Naive thymus-derived CD4-positive, alpha-beta T cell (primary cell): ENCODE measurements around the gene GRK5. TPM values are rescaled to one million over a fixed set of nuclear protein-coding genes. Genes with fewer than 3 reads are reported as not detected.

Experiments used
- ATAC-seq: fragments of 150-1000 bp; cut with Tn5 transposase; 2 replicates; pipeline ENCODE4 v1.10.0; 2021; ENCODE audit warnings: mild to moderate bottlenecking, moderate library complexity
- CTCF ChIA-PET: fragments of 350-600 bp; sonication (Branson Sonifier 250); formaldehyde crosslinking; loops from one replicate; lab custom pipeline; 2021; ENCODE audit warnings: antibody characterized with exemption; lab: Charles Lee
- POLR2A ChIA-PET: fragments of 350-600 bp; sonication (Branson Sonifier 250); formaldehyde crosslinking; loops from one replicate; lab custom pipeline; 2021; ENCODE audit warnings: antibody characterized with exemption, inconsistent platforms; lab: Charles Lee
- DNase-seq, 9 donors: peaks; one replicate each; pipeline versions ENCODE4 v3.0.0 to v3.0.0-alpha.2; 2020 to 2022; ENCODE audit warnings: mixed read lengths in 1 of 9
- H3K27ac ChIP-seq: one replicate; pipeline ENCODE4 v1.7.0; 2013; ENCODE audit warnings: mild to moderate bottlenecking, low read depth, low read length, moderate library complexity
- H3K27me3 ChIP-seq, 2 donors: one replicate each; pipeline ENCODE4 v1.7.0; 2013; ENCODE audit warnings: low read length in 2 of 2, mild to moderate bottlenecking in 2 of 2, moderate library complexity in 2 of 2; ENCODE audit not compliant: control insufficient read depth in 2 of 2, insufficient read depth in 2 of 2
- H3K36me3 ChIP-seq, 3 experiments: 1 replicate in 2 of 3; 2 replicates in 1 of 3; pipeline ENCODE4 v1.7.0; 2013; ENCODE audit warnings: low read length in 3 of 3, mild to moderate bottlenecking in 3 of 3, moderate library complexity in 1 of 3; ENCODE audit not compliant: insufficient read depth in 3 of 3, control insufficient read depth in 2 of 3
- H3K4me1 ChIP-seq, 2 donors: one replicate each; pipeline ENCODE4 v1.7.0; 2013; ENCODE audit warnings: low read length in 2 of 2, mild to moderate bottlenecking in 2 of 2, moderate library complexity in 1 of 2; ENCODE audit not compliant: control insufficient read depth in 2 of 2, insufficient read depth in 2 of 2
- H3K4me3 ChIP-seq: 2 replicates; pipeline ENCODE4 v1.7.0; 2013; ENCODE audit warnings: mild to moderate bottlenecking, low read length
- H3K9me3 ChIP-seq, 3 experiments: 1 replicate in 2 of 3; 2 replicates in 1 of 3; pipeline ENCODE4 v1.7.0; 2013; ENCODE audit warnings: low read length in 3 of 3; ENCODE audit not compliant: control insufficient read depth in 2 of 3
- H3K27ac Mint-ChIP-seq, 9 donors: one replicate each; pipeline ENCODE4 v1.8.0; 2020 to 2022; ENCODE audit warnings: mixed read lengths in 9 of 9, mild to moderate bottlenecking in 8 of 9, moderate library complexity in 5 of 9, inconsistent platforms in 2 of 9
- H3K27me3 Mint-ChIP-seq, 5 donors: one replicate each; pipeline ENCODE4 v1.8.0; 2021 to 2022; ENCODE audit warnings: mixed read lengths in 5 of 5, mild to moderate bottlenecking in 1 of 5
- H3K36me3 Mint-ChIP-seq, 5 donors: one replicate each; pipeline ENCODE4 v1.8.0; 2020 to 2022; ENCODE audit warnings: mixed read lengths in 5 of 5, mild to moderate bottlenecking in 3 of 5, inconsistent platforms in 1 of 5
- H3K4me1 Mint-ChIP-seq, 7 donors: one replicate each; pipeline ENCODE4 v1.8.0; 2020 to 2022; ENCODE audit warnings: mixed read lengths in 7 of 7, mild to moderate bottlenecking in 3 of 7, inconsistent platforms in 1 of 7
- H3K4me3 Mint-ChIP-seq, 10 donors: one replicate each; pipeline ENCODE4 v1.8.0; 2020 to 2022; ENCODE audit warnings: mild to moderate bottlenecking in 10 of 10, mixed read lengths in 10 of 10, moderate library complexity in 6 of 10, inconsistent platforms in 2 of 10
- H3K9me3 Mint-ChIP-seq, 11 donors: one replicate each; pipeline ENCODE4 v1.8.0; 2020 to 2022; ENCODE audit warnings: mixed read lengths in 11 of 11, mild to moderate bottlenecking in 4 of 11, inconsistent platforms in 1 of 11, moderate library complexity in 1 of 11
- intact Hi-C, 2 donors: fragments of 100-400 bp; cut with micrococcal nuclease; formaldehyde crosslinking; loops; one replicate each; pipeline ENCODE4 v1.15.1; 2023
- polyA plus RNA-seq, 2 donors: library from polyadenylated mRNA; unstranded; fragments of 300-500 nt; fragmentation: Illumina TruSeq; gene quantifications; one replicate each; pipeline ENCODE4 v1.2.3, GENCODE V29; 2021
- total RNA-seq, 6 experiments: library from RNA in 5 of 6; stranded (reverse) in 5 of 6; gene quantifications; 1 replicate in 5 of 6; 2 replicates in 1 of 6; pipeline ENCODE4 v1.2.3 and lab custom pipeline; 2021 to 2026

GRK5 gene
- total and polyA plus RNA-seq, 7 experiments from 2014 or later: 16.4 to 45.2 (median 30.3) TPM

GRCh38 chr10:119312241-119312640 lies 104.9 kb downstream of the GRK5 start:
- intact Hi-C loops: no loop called here
- H3K9me3 ChIP-seq: no peaks in the 10 kb centered on the region

GRCh38 chr10:119313024-119313423 lies 105.7 kb downstream of the GRK5 start:
- Mint-ChIP-seq H3K27ac (peak overlapping the region in 6 of 9 donors; percentile 18 to 88 (median 48)), H3K9me3 (peaks cover 0 to 6% (median 0%) of the 10 kb centered on the region in 11 donors), H3K4me1 (peaks cover 42 to 81% (median 69%) of the 10 kb centered on the region in 7 donors), H3K36me3 (peaks cover 0 to 15% (median 0%) of the 10 kb centered on the region in 5 donors), H3K27me3 (peaks cover 0 to 7% (median 0%) of the 10 kb centered on the region in 5 donors), H3K4me3 (peak overlapping the region in 7 of 10 donors; percentile 5 to 82 (median 48))
- Histone ChIP-seq H3K27me3 (no peaks in the 10 kb centered on the region), H3K9me3 (no peaks in the 10 kb centered on the region), H3K36me3 (no peaks in the 10 kb centered on the region), H3K4me1 (peaks cover 35 to 36% of the 10 kb centered on the region in 2 donors), H3K27ac (no peak overlapping the region), H3K4me3 (no peak overlapping the region)
- no peak for ATAC-seq
- intact Hi-C loops: no loop called here
- no peak for DNase-seq
- POLR2A ChIA-PET: no interaction called here
- CTCF ChIA-PET: interaction anchor here (0.7 kb wide), 1 partner anchor 181 kb away, joined by 3 read pairs; no protein-coding TSS in a partner anchor

More at GRCh38 chr10:119312241-119312640, 104.9 kb downstream of the GRK5 start:
- no peak for ATAC-seq
- Mint-ChIP-seq H3K9me3 (peaks cover 0 to 6% (median 0%) of the 10 kb centered on the region in 11 donors), H3K36me3 (peaks cover 0 to 15% (median 0%) of the 10 kb centered on the region in 5 donors), H3K27me3 (peaks cover 0 to 7% (median 0%) of the 10 kb centered on the region in 5 donors), H3K4me1 (peaks cover 36 to 80% (median 66%) of the 10 kb centered on the region in 7 donors), H3K27ac (peak overlapping the region in 3 of 9 donors; percentile 41 to 63 (median 53)), H3K4me3 (peak overlapping the region in 4 of 10 donors; percentile 5 to 82 (median 52))
- H3K4me3 ChIP-seq: no peak overlapping the region
- H3K4me1 ChIP-seq: peaks cover 36 to 40% of the 10 kb centered on the region in 2 donors
- H3K27ac ChIP-seq: no peak overlapping the region
- no peaks in the 10 kb centered on the region for H3K36me3 ChIP-seq
- CTCF ChIA-PET: interaction anchor here (0.7 kb wide), 2 partner anchors 182 to 547 kb away, joined by 3 to 5 read pairs; no protein-coding TSS in a partner anchor
- DNase-seq: no peak
- no peaks in the 10 kb centered on the region for H3K27me3 ChIP-seq
- POLR2A ChIA-PET: interaction anchor here (0.6 kb wide), 1 partner anchor 111 kb away, joined by 3 read pairs; no protein-coding TSS in a partner anchor

- POLR2A ChIA-PET: no interaction called here
- H3K27ac Mint-ChIP-seq: peak overlapping the region in 2 of 9 donors; percentile 14 to 53
Observed at GRCh38 chr10:119313644-119314043, 106.3 kb downstream of the GRK5 start.

GRCh38 chr10:119314061-119314460 lies 106.7 kb downstream of the GRK5 start:
- H3K4me1 ChIP-seq: peaks cover 35 to 36% of the 10 kb centered on the region in 2 donors
- Mint-ChIP-seq H3K27ac (peak overlapping the region in 1 of 9 donors; percentile 53), H3K4me3 (no peak overlapping the region), H3K9me3 (peaks cover 0 to 6% (median 0%) of the 10 kb centered on the region in 11 donors), H3K36me3 (peaks cover 0 to 15% (median 0%) of the 10 kb centered on the region in 5 donors), H3K27me3 (peaks cover 0 to 7% (median 0%) of the 10 kb centered on the region in 5 donors), H3K4me1 (peaks cover 50 to 86% (median 72%) of the 10 kb centered on the region in 7 donors)
- H3K27me3 ChIP-seq: no peaks in the 10 kb centered on the region
- H3K27ac ChIP-seq: no peak overlapping the region
- intact Hi-C loops: no loop called here
- H3K9me3 ChIP-seq: no peaks in the 10 kb centered on the region
- ChIA-PET CTCF (no interaction called here), POLR2A (no interaction called here)
- H3K36me3 ChIP-seq: no peaks in the 10 kb centered on the region
- DNase-seq: no peak
- ATAC-seq: no peak
- no peak overlapping the region for H3K4me3 ChIP-seq

More at GRCh38 chr10:119313644-119314043, 106.3 kb downstream of the GRK5 start:
- ATAC-seq (peak; percentile 71), DNase-seq (peak in 2 of 9 donors; percentile 16 to 75)
- Histone ChIP-seq H3K27me3 (no peaks in the 10 kb centered on the region), H3K4me1 (peaks cover 35 to 36% of the 10 kb centered on the region in 2 donors), H3K27ac (no peak overlapping the region), H3K4me3 (no peak overlapping the region), H3K9me3 (no peaks in the 10 kb centered on the region), H3K36me3 (no peaks in the 10 kb centered on the region)
- Mint-ChIP-seq H3K27me3 (peaks cover 0 to 7% (median 0%) of the 10 kb centered on the region in 5 donors), H3K9me3 (peaks cover 0 to 6% (median 0%) of the 10 kb centered on the region in 11 donors), H3K36me3 (peaks cover 0 to 15% (median 0%) of the 10 kb centered on the region in 5 donors), H3K4me1 (peaks cover 46 to 83% (median 72%) of the 10 kb centered on the region in 7 donors), H3K4me3 (peak overlapping the region in 3 of 10 donors; percentile 21 to 82 (median 48))
- CTCF ChIA-PET: no interaction called here
- intact Hi-C loops: no loop called here

GRCh38 chr10:119314486-119314885 lies 107.1 kb downstream of the GRK5 start:
- Histone ChIP-seq H3K27ac (no peak overlapping the region), H3K36me3 (no peaks in the 10 kb centered on the region), H3K27me3 (no peaks in the 10 kb centered on the region), H3K9me3 (no peaks in the 10 kb centered on the region), H3K4me1 (peaks cover 35 to 36% of the 10 kb centered on the region in 2 donors), H3K4me3 (no peak overlapping the region)
- POLR2A ChIA-PET: no interaction called here
- H3K36me3 Mint-ChIP-seq: peaks cover 0 to 15% (median 0%) of the 10 kb centered on the region in 5 donors
- peaks cover 0 to 6% (median 0%) of the 10 kb centered on the region in 11 donors for H3K9me3 Mint-ChIP-seq
- no peak for ATAC-seq
- peak overlapping the region in 1 of 9 donors; percentile 82 for H3K27ac Mint-ChIP-seq
- intact Hi-C loops: no loop called here
- H3K27me3 Mint-ChIP-seq: peaks cover 0 to 7% (median 0%) of the 10 kb centered on the region in 5 donors
- CTCF ChIA-PET: no interaction called here
- DNase-seq: no peak
- H3K4me1 Mint-ChIP-seq: peaks cover 49 to 87% (median 69%) of the 10 kb centered on the region in 7 donors
- peak overlapping the region in 1 of 10 donors; percentile 62 for H3K4me3 Mint-ChIP-seq

GRCh38 chr10:119315128-119316001 lies 108.0 kb downstream of the GRK5 start:
- Mint-ChIP-seq H3K4me1 (peaks cover 51 to 89% (median 71%) of the 10 kb centered on the region in 7 donors), H3K9me3 (peaks cover 0 to 6% (median 0%) of the 10 kb centered on the region in 11 donors), H3K4me3 (peak overlapping the region in 2 of 10 donors; percentile 16 to 62), H3K36me3 (peaks cover 0 to 20% (median 5%) of the 10 kb centered on the region in 5 donors), H3K27ac (peak overlapping the region in 5 of 9 donors; percentile 3 to 82 (median 44)), H3K27me3 (peaks cover 0 to 7% (median 0%) of the 10 kb centered on the region in 5 donors)
- Histone ChIP-seq H3K4me1 (peaks cover 35 to 36% of the 10 kb centered on the region in 2 donors), H3K27me3 (no peaks in the 10 kb centered on the region), H3K27ac (no peak overlapping the region), H3K4me3 (no peak overlapping the region), H3K36me3 (no peaks in the 10 kb centered on the region), H3K9me3 (no peaks in the 10 kb centered on the region)
- DNase-seq (peak in 2 of 9 donors; percentile 28 to 70), ATAC-seq (peak; percentile 48)
- intact Hi-C loops: loop anchor here in 1 of 2 donors (1.0 kb wide), 1 partner anchor 9 kb away; no protein-coding TSS in a partner anchor
- CTCF ChIA-PET: interaction anchor here (0.5 kb wide), 1 partner anchor 78 kb away, joined by 3 read pairs; no protein-coding TSS in a partner anchor
- POLR2A ChIA-PET: interaction anchor here (1.0 kb wide), 1 partner anchor 9 kb away, joined by 3 read pairs; no protein-coding TSS in a partner anchor
